A549 (cell line): ENCODE results near the gene UQCC2. TPM values are rescaled to one million over a fixed set of nuclear protein-coding genes. Genes with fewer than 3 reads are reported as not detected.

Experiments used
- ATAC-seq, 2 experiments: fragments of 200-7000 bp in 1 of 2; fragments of >200 bp in 1 of 2; cut with Nextera tagmentation in 1 of 2; cut with Tn5 transposase in 1 of 2; 3 replicates each; pipeline versions ENCODE4 v1.8.0 to v1.9.1; 2018 to 2020; ENCODE audit warnings: mild to moderate bottlenecking in 1 of 2, moderate library complexity in 1 of 2
- CTCF ChIA-PET: fragments of 300-600 bp; sonication (Branson Sonifier 250); formaldehyde crosslinking; extraction: SDS; loops from one replicate; lab custom pipeline; 2021; ENCODE audit warnings: antibody characterized with exemption, inconsistent platforms; lab: Yijun Ruan, JAX
- POLR2A ChIA-PET: fragments of 350-600 bp; formaldehyde crosslinking; extraction: SDS; loops from one replicate; lab custom pipeline; 2021; ENCODE audit warnings: antibody characterized with exemption, inconsistent platforms; lab: Yijun Ruan, JAX
- DNase-seq, 2 experiments: peaks; one replicate each; pipeline versions ENCODE4 v3.0.0 to v3.0.0-alpha.2; 2011 to 2016; ENCODE audit warnings: low read depth in 1 of 2, low spot score in 1 of 2
- FAIRE-seq: peaks from 2 replicates; lab custom pipeline; 2011; peaks lifted over from hg19 to GRCh38; lab: Jason Lieb, UNC
- H3K27ac ChIP-seq, 2 experiments: fragments of >200 bp; sonication (Bioruptor Twin); formaldehyde crosslinking; 3 replicates each; pipeline ENCODE4 v1.5.1; 2016 to 2017
- H3K4me1 ChIP-seq: fragments of >200 bp; sonication (Bioruptor Twin); formaldehyde crosslinking; 3 replicates; pipeline ENCODE4 v1.6.1; 2016
- H3K4me2 ChIP-seq: fragments of >200 bp; sonication (Bioruptor Twin); formaldehyde crosslinking; 3 replicates; pipeline ENCODE4 v1.6.1; 2016
- H3K4me3 ChIP-seq: fragments of >200 bp; sonication (Bioruptor Twin); formaldehyde crosslinking; 3 replicates; pipeline ENCODE4 v1.5.1; 2016
- H3K9me3 ChIP-seq: fragments of >200 bp; sonication (Bioruptor Twin); formaldehyde crosslinking; 3 replicates; pipeline ENCODE4 v1.6.1; 2016
- ATOH8 ChIP-seq: fragments of 250-450 bp; sonication (Bioruptor Pico); IDR thresholded peaks from 2 replicates; pipeline ENCODE4 v1.5.0; 2020; ENCODE audit warnings: low read depth, mild to moderate bottlenecking, moderate library complexity
- BHLHE40 ChIP-seq: IDR thresholded peaks from 2 replicates; pipeline ENCODE4 v1.6.1; 2012; ENCODE audit warnings: low read depth, low read length, inconsistent platforms
- CBX8 ChIP-seq: fragments of 200-600 bp; sonication (generic); IDR thresholded peaks from 2 replicates; pipeline ENCODE4 v1.6.1; 2016
- CEBPB ChIP-seq, 2 experiments: fragments of >200 bp in 1 of 2; sonication (Bioruptor Twin) in 1 of 2; formaldehyde crosslinking in 1 of 2; IDR thresholded peaks; 2 replicates each; pipeline ENCODE4 v1.6.1; 2012 to 2016
- E2F6 ChIP-seq: IDR thresholded peaks from 2 replicates; pipeline ENCODE4 v1.6.1; 2012; ENCODE audit warnings: low read depth, borderline replicate concordance
- EHF ChIP-seq: fragments of 250-450 bp; sonication (Bioruptor Pico); IDR thresholded peaks from 2 replicates; pipeline ENCODE4 v1.5.0; 2020; ENCODE audit warnings: mild to moderate bottlenecking
- EP300 ChIP-seq, 2 experiments: fragments of >200 bp; sonication (Bioruptor Twin); formaldehyde crosslinking; IDR thresholded peaks; 2 replicates in 1 of 2; 3 replicates in 1 of 2; pipeline ENCODE4 v1.6.1; 2016 to 2017
- ESRRA ChIP-seq: fragments of 150-350 bp; IDR thresholded peaks from 2 replicates; pipeline ENCODE4 v1.6.1; 2014; ENCODE audit warnings: mild to moderate bottlenecking, low read length, borderline replicate concordance
- FOSB ChIP-seq: fragments of 250-450 bp; sonication (Bioruptor Pico); IDR thresholded peaks from 2 replicates; pipeline ENCODE4 v1.5.0; 2020; ENCODE audit warnings: mild to moderate bottlenecking, moderate library complexity
- FOXS1 ChIP-seq: fragments of 250-450 bp; sonication (Bioruptor Pico); IDR thresholded peaks from 2 replicates; pipeline ENCODE4 v1.5.0; 2020; ENCODE audit warnings: mild to moderate bottlenecking, moderate library complexity
- GATA3 ChIP-seq: IDR thresholded peaks from 2 replicates; pipeline ENCODE4 v1.6.1; 2012; ENCODE audit warnings: borderline replicate concordance
- HOXB5 ChIP-seq: fragments of 250-450 bp; sonication (Bioruptor Pico); IDR thresholded peaks from 2 replicates; pipeline ENCODE4 v1.5.0; 2020; ENCODE audit warnings: mild to moderate bottlenecking, moderate library complexity
- JUN ChIP-seq, 2 experiments: fragments of >200 bp; sonication (Bioruptor Twin); formaldehyde crosslinking; IDR thresholded peaks; 2 replicates in 1 of 2; 3 replicates in 1 of 2; pipeline ENCODE4 v1.6.1; 2016 to 2017
- JUNB ChIP-seq: fragments of >200 bp; sonication (Bioruptor Twin); formaldehyde crosslinking; IDR thresholded peaks from 2 replicates; pipeline ENCODE4 v1.6.1; 2016
- KDM5A ChIP-seq: fragments of 200-600 bp; sonication (generic); IDR thresholded peaks from 2 replicates; pipeline ENCODE4 v1.6.1; 2016; ENCODE audit warnings: antibody characterized with exemption, mild to moderate bottlenecking
- MAFK ChIP-seq: fragments of 450-650 bp; IDR thresholded peaks from 2 replicates; pipeline ENCODE4 v1.6.1; 2014; ENCODE audit not compliant: partially characterized antibody
- MAX ChIP-seq: IDR thresholded peaks from 2 replicates; pipeline ENCODE4 v1.6.1; 2012
- MAZ ChIP-seq: fragments of 150-350 bp; IDR thresholded peaks from 2 replicates; pipeline ENCODE4 v1.6.1; 2014; ENCODE audit warnings: antibody characterized with exemption, low read depth, low read length, borderline replicate concordance
- MYC ChIP-seq: IDR thresholded peaks from 2 replicates; pipeline ENCODE4 v1.6.1; 2012; ENCODE audit warnings: mild to moderate bottlenecking, inconsistent platforms, low read length, improper control_type of control experiment, borderline replicate concordance
- PBX3 ChIP-seq: IDR thresholded peaks from 2 replicates; pipeline ENCODE4 v1.6.1; 2012
- PHF8 ChIP-seq: fragments of 200-600 bp; sonication (generic); IDR thresholded peaks from 2 replicates; pipeline ENCODE4 v1.6.1; 2016; ENCODE audit warnings: low read depth, mild to moderate bottlenecking, antibody characterized with exemption, moderate library complexity, borderline replicate concordance
- POLR2A ChIP-seq: IDR thresholded peaks from 2 replicates; pipeline ENCODE4 v1.6.1; 2012; ENCODE audit warnings: mild to moderate bottlenecking, low read length
- POLR2AphosphoS2 ChIP-seq: conservative IDR thresholded peaks from 2 replicates; pipeline ENCODE4 v1.6.1; 2012; ENCODE audit warnings: low read length, improper control_type of control experiment, inconsistent platforms
- RAD21 ChIP-seq, 2 experiments: fragments of >200 bp in 1 of 2; sonication (Bioruptor Twin) in 1 of 2; formaldehyde crosslinking in 1 of 2; IDR thresholded peaks in 1 of 2; conservative IDR thresholded peaks in 1 of 2; 2 replicates in 1 of 2; 3 replicates in 1 of 2; pipeline ENCODE4 v1.6.1; 2012 to 2018; ENCODE audit warnings: inconsistent platforms in 1 of 2
- RARB ChIP-seq: fragments of 250-450 bp; sonication (Bioruptor Pico); IDR thresholded peaks from 2 replicates; pipeline ENCODE4 v1.8.0; 2021; ENCODE audit warnings: mild to moderate bottlenecking, moderate library complexity
- RCOR1 ChIP-seq: fragments of 150-350 bp; IDR thresholded peaks from 2 replicates; pipeline ENCODE4 v1.6.1; 2014; ENCODE audit warnings: antibody characterized with exemption, low read length, low read depth
- REST ChIP-seq: fragments of 200-600 bp; sonication (generic); IDR thresholded peaks from 2 replicates; pipeline ENCODE4 v1.6.1; 2016; ENCODE audit warnings: antibody characterized with exemption, mild to moderate bottlenecking, moderate library complexity
- SREBF2 ChIP-seq: fragments of 450-650 bp; IDR thresholded peaks from 2 replicates; pipeline ENCODE4 v1.6.1; 2014; ENCODE audit warnings: mild to moderate bottlenecking, moderate library complexity
- USF2 ChIP-seq: fragments of 450-650 bp; IDR thresholded peaks from 2 replicates; pipeline ENCODE4 v1.6.1; 2014; ENCODE audit warnings: antibody characterized with exemption
- ZC3H11A ChIP-seq: fragments of 450-650 bp; IDR thresholded peaks from 2 replicates; pipeline ENCODE4 v1.6.1; 2014; ENCODE audit warnings: antibody characterized with exemption, mild to moderate bottlenecking
- ZFP36 ChIP-seq: fragments of 450-650 bp; IDR thresholded peaks from 2 replicates; pipeline ENCODE4 v1.6.1; 2014; ENCODE audit warnings: borderline replicate concordance; ENCODE audit not compliant: partially characterized antibody
- ZNF302 ChIP-seq: fragments of 250-450 bp; sonication (Bioruptor Pico); IDR thresholded peaks from 2 replicates; pipeline ENCODE4 v1.9.0; 2021; ENCODE audit warnings: inconsistent platforms, mild to moderate bottlenecking, moderate library complexity
- ZSCAN20 ChIP-seq: fragments of 250-450 bp; sonication (Bioruptor Pico); IDR thresholded peaks from 2 replicates; pipeline ENCODE4 v1.8.0; 2022; ENCODE audit warnings: mild to moderate bottlenecking, moderate library complexity
- WGBS: methylation state at CpG from one replicate; pipeline ENCODE4 v1.1.6; 2017; ENCODE audit errors: missing lambda C conversion rate; 5-methylcytosine and 5-hydroxymethylcytosine counted together
- polyA minus RNA-seq: library from RNA; depleted of rRNA, polyadenylated mRNA; stranded (reverse); fragments of >200 nt; gene quantifications from 2 replicates; pipeline ENCODE4 v1.2.3, GENCODE V29; 2011; rRNA and poly(A)+ RNA removed
- polyA plus RNA-seq, 4 experiments: library from polyadenylated mRNA; depleted of rRNA in 3 of 4; stranded (reverse); fragments of >200 nt; fragmentation: RNase III in 1 of 4; extraction: RNeasy Plus Mini Kit Qiagen cat#74134 plus additional on column Dnase treatment in 1 of 4; gene quantifications; 2 replicates in 3 of 4; 3 replicates in 1 of 4; pipeline ENCODE4 v1.2.3, GENCODE V29; 2011 to 2017

UQCC2 gene
- polyA plus RNA-seq (2011; rRNA removed) (65.5 and 90.8 TPM in 2 replicates), polyA plus RNA-seq (2017; fragmentation: RNase III; extraction: RNeasy Plus Mini Kit Qiagen cat#74134 plus additional on column Dnase treatment) (78.2 to 82.0 TPM (median 81.4 TPM) in 3 replicates), polyA minus RNA-seq (12.9 and 17.1 TPM in 2 replicates)
- 46.0 and 46.7 TPM in 2 replicates for polyA plus RNA-seq (2012; cell fraction: cytosol; rRNA removed)
- polyA plus RNA-seq (2012; cell fraction: nucleus; rRNA removed) = 22.9 and 25.5 TPM in 2 replicates

GRCh38 chr6:33711140-33712129, at the start of gene UQCC2:
Gene UQCC2 (minus strand): TSS chr6:33711700. CDS start chr6:33711686, 14 bp downstream.
- ATAC-seq (peak; percentile 88 to 97), DNase-seq (peak; percentile 87 to 95), FAIRE-seq (no peak)
- Histone ChIP-seq H3K9me3 (no peaks in the 10 kb centered on the region), H3K4me2 (peak within 1 kb of the TSS; percentile 97), H3K27ac (peak within 1 kb of the TSS; percentile 98 to 99), H3K4me3 (peak within 1 kb of the TSS; percentile 73), H3K4me1 (peaks cover 10% of the 10 kb centered on the region; the same call in 2 of the 3 replicates)
- WGBS = 9% methylated on average over 25 of the region's 73 CpGs
- CTCF ChIA-PET = interaction anchor here (0.6 to 12.6 kb wide), 34 partner anchors 9 to 452 kb away, joined by 3 to 177 read pairs (median 6); no protein-coding TSS in a partner anchor
- POLR2A ChIA-PET = interaction anchor here (0.5 to 1.7 kb wide), 16 partner anchors 8 to 258 kb away, joined by 3 to 9 read pairs (median 4); partner anchors contain the start of genes BAK1 and ITPR3
- peak; percentile 91 for TF ChIP-seq PHF8
- no peak for TF ChIP-seq CBX8
- TF ChIP-seq ATOH8 (CRISPR knock-in tag) = no peak
- TF ChIP-seq EHF (CRISPR knock-in tag) = no peak
- no peak for TF ChIP-seq RCOR1
- peak; percentile 50 for TF ChIP-seq POLR2A
- peak; percentile 94 for TF ChIP-seq MAX
- no peak for TF ChIP-seq FOSB
- no peak for TF ChIP-seq HOXB5 (CRISPR knock-in tag)
- no peak for TF ChIP-seq MAFK
- no peak for TF ChIP-seq ZC3H11A
- no peak for TF ChIP-seq GATA3
- TF ChIP-seq JUNB = no peak
- no peak for TF ChIP-seq ZSCAN20 (CRISPR knock-in tag)
- no peak for TF ChIP-seq FOXS1 (CRISPR knock-in tag)
- peak; percentile 79; the same call in 1 of the 2 replicates for TF ChIP-seq MYC
- TF ChIP-seq E2F6 = peak; percentile 93
- TF ChIP-seq ZNF302 (CRISPR knock-in tag) = no peak
- TF ChIP-seq POLR2AphosphoS2 = no peak
- no peak for TF ChIP-seq RARB (CRISPR knock-in tag)
- TF ChIP-seq RAD21 (conservative IDR thresholded peaks at IDR 0.05 in 1 of 2, IDR thresholded peaks at IDR 0.05 in 1 of 2) = peak; percentile 70
- no peak for TF ChIP-seq MAZ
- peak; percentile 77 for TF ChIP-seq BHLHE40
- TF ChIP-seq JUN (IDR thresholded peaks at IDR 0.05) = peak; percentile 59 to 76; a peak in 3 of 5 replicates
- TF ChIP-seq EP300 (IDR thresholded peaks at IDR 0.05) = no peak
- TF ChIP-seq REST = no peak
- no peak for TF ChIP-seq ZFP36
- TF ChIP-seq KDM5A = no peak
- TF ChIP-seq PBX3 = no peak
- no peak for TF ChIP-seq ESRRA
- TF ChIP-seq USF2 = peak; percentile 71
- TF ChIP-seq CEBPB (IDR thresholded peaks at IDR 0.05) = no peak
- TF ChIP-seq SREBF2 = no peak
